GM13976 (cell line): ENCODE results near the gene PTPRJ.

Source experiments
- DNase-seq: peaks from one replicate; pipeline ENCODE4 v3.0.0; 2012; ENCODE audit warnings: low spot score
- in situ Hi-C: fragments of 300-500 bp; cut with MboI; formaldehyde crosslinking; loops from one replicate; pipeline ENCODE4 v1.12.0; 2022; ENCODE audit warnings: low sequenced_read_pairs, mixed read lengths, inconsistent platforms; ENCODE audit not compliant: unreplicated experiment
- TF ChIP-seq, protein P1 (sequence below): IDR thresholded peaks from 2 replicates; pipeline ENCODE4 v1.5.1; 2012; ENCODE audit warnings: borderline replicate concordance, mild to moderate bottlenecking; ENCODE audit not compliant: insufficient read depth; ENCODE audit errors: extremely low read depth, missing control alignments, control extremely low read depth

PTPRJ gene

DNA sequence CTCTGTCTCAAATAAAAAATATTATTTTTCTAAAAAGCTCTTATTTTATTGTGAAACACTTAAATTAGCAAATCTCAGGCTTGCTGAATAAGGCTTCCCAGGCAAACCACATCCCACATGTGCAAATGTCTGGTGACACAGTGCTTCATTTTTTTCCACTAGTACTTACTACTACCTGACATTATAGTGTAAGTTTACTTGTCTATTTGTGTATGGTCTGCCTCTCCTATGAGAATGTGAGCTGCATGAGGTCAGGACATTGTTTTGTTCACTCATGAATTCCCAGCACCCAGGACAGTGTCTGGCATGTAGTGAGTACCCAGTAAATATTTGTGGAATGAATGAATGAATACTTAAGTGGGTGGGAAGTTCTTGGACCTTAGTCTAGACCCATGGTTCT is 103.1 kb downstream of the PTPRJ start:
- in situ Hi-C loops, result no loop called here

DNA sequence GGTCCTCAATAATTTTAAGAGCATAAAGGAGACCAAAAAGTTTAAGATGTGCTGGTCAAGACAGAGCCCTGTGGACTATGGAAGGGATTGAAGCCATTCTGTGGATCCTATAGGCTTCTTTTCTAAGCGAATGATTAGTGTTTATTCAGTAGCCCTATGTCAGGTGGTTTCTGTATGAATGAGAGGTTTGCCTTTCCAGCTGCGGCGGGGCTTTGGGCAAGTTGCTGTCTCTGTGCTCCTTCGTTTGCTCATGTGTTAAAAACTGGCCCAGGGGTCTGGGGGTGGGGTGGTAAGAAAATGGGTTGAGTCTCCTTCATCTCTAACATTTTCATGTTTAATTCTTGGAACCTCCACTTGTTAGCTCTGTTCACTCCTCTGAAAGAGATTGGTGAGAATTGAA is 105.3 kb downstream of the PTPRJ start:
- TF ChIP-seq, protein P1, sequence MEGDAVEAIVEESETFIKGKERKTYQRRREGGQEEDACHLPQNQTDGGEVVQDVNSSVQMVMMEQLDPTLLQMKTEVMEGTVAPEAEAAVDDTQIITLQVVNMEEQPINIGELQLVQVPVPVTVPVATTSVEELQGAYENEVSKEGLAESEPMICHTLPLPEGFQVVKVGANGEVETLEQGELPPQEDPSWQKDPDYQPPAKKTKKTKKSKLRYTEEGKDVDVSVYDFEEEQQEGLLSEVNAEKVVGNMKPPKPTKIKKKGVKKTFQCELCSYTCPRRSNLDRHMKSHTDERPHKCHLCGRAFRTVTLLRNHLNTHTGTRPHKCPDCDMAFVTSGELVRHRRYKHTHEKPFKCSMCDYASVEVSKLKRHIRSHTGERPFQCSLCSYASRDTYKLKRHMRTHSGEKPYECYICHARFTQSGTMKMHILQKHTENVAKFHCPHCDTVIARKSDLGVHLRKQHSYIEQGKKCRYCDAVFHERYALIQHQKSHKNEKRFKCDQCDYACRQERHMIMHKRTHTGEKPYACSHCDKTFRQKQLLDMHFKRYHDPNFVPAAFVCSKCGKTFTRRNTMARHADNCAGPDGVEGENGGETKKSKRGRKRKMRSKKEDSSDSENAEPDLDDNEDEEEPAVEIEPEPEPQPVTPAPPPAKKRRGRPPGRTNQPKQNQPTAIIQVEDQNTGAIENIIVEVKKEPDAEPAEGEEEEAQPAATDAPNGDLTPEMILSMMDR, result no peak
- in situ Hi-C loops, result no loop called here

More for the DNA sequence above, 103.1 kb downstream of the PTPRJ start:
- TF ChIP-seq, protein P1, result no peak
- DNase-seq, result no peak

DNA sequence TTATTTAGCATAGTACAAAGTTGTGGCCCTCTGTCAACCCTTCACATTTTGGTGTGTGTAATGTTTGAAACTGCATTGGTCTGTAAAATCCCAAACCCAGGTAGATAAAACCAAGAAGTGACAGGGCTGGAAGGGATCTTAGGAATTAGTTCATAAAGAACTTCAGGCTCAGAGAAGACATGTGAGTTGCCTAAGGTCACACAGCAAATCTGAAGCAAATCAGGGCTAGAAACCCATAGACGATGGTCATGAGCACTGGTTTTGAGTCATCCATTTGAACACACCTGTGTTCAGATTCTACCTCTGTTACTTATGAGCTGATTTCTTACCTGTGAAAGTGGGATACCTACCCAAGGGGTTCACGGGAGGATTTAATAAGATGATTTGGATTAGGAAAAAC is 107.1 kb downstream of the PTPRJ start:
- in situ Hi-C loops, result no loop called here
- DNase-seq, result no peak
- TF ChIP-seq, protein P1, result no peak

More for the DNA sequence above, 105.3 kb downstream of the PTPRJ start:
- DNase-seq, result no peak

DNA sequence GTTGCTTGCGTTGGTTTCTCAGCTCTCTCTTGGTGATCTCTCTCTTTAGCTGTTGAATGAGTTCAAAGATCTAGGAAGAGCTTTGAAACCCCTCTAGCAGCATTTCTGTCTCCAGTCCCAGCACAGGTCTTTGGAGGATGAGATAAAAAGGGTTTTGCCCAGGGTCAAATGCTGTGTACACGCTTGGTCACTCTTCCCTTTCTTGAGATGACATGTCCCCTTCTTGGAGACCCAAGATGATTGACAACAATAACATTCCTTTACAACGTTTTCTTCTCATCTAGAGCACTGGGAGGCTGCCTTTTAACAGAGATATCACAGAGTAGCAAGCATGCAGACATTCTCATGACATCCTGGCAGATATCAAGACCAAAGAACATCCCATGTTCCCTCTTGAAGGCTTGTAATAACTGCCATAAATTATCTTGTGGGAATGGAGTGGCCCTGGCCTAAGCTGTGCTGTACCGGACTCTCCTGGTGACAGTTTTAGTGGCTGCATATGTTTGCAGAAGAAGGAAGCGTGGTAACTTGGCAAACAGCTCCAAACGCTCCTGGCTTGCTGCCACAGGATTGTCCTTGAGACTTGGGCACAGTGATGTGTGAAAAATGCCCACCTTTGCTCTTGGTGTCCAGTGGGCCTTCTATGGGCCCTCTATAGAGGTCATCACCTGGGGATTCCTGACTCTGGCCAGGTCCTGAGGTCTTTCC is 107.8 kb downstream of the PTPRJ start:
- no peak for DNase-seq

DNA sequence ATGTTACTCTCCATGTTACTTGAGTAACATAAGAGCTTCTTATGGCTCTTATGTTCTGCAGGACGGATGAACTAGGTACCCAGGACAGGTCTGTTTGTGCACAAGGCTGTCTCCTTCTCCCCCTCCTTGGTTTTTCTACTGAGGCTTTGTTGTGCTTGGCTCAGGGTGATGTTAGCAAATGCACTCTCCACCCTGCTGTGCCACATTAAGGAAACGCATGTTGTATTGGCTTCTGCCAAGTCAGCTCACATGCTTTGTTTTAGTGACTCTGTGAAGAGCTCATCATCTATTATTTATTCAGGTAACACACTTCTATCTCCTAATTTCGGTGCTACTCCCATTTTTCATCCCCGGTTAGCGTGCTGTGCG is 108.3 kb downstream of the PTPRJ start:
- no peak for DNase-seq
- TF ChIP-seq, protein P1, result no peak

More for the DNA sequence above, 107.8 kb downstream of the PTPRJ start:
- in situ Hi-C loops, result no loop called here
- TF ChIP-seq, protein P1, result no peak

DNA sequence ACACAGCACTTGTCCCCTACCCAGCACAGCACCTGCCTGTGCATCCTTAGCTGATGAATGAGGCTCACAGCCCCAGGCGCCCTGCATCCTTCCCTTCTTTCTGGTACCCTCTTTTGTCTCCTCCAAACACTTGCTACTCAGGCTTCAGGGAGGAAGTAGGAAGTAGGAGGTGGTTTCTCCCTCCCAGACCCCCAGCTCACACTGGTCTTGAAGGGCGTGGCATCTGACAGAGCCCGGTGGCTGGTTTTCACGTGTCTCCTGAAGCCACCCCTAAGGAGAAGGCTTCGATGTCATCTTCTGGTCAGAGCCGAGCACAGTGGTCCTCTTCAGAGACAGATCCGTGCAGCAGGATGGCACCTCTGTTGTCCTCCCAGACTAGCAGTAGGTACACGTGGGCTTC is 109.8 kb downstream of the PTPRJ start:
- no peak for DNase-seq
- in situ Hi-C loops, result no loop called here
- TF ChIP-seq, protein P1, result no peak

More for the DNA sequence above, 108.3 kb downstream of the PTPRJ start:
- in situ Hi-C loops, result no loop called here

DNA sequence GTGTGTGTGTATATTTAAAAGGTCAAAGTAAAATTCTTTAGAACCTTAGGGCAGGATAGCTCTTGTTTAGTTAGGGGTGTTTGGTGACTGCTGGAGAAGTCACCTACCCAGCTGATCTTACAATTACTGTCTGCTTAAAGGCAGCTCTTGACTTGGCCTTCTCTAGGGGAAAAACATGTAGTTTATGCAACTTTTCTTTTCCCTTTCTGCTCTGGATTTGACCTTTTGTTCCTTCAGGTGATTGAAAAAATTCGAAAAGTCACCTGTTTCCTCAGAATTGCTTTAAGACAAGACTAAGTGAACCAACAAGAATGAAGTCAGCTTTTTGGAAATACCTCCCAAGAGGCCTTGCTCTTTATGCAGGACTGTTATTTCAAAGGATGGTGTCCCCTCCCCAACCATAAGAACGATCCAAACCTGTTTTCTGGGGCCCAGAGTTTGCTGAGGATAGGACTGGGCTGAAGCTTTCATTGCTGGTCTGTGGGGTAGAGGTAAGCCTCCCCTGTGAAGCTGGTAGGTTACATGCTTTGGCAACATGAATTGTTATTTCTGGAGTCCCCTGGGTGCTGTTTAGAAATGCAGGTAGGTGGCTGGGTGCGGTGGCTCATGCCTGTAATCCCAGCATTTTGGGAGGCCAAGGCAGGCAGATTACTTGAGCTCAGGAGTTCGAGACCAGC is 111.2 kb downstream of the PTPRJ start:
- in situ Hi-C loops, result no loop called here
- TF ChIP-seq, protein P1, result no peak
- DNase-seq, result no peak
